ENCODE results near the gene NCOR2.

- TF ChIP-seq CTCF (IDR thresholded peaks at IDR 0.05) (no peak), POLR2A (IDR thresholded peaks at IDR 0.05) (no peak)
These were observed 4.0 kb downstream of the NCOR2 start for GRCh38 chr12:124563401-124563800.
